WTC11 (cell line): Measurements from ENCODE around the gene GASK1A.

ENCODE experiments used
- CTCF ChIP-seq: fragments of 200-600 bp; IDR thresholded peaks from 2 replicates; pipeline ENCODE4 v1.8.0; 2022; ENCODE audit warnings: antibody characterized with exemption
- FOXK1 ChIP-seq: sonication (generic); formaldehyde crosslinking; IDR thresholded peaks from 2 replicates; pipeline ENCODE4 v1.8.0; 2022; ENCODE audit warnings: mild to moderate bottlenecking, moderate library complexity, missing genetic modification reagents
- IRF2 ChIP-seq: sonication (generic); formaldehyde crosslinking; IDR thresholded peaks from 2 replicates; pipeline ENCODE4 v1.8.0; 2022; ENCODE audit warnings: low read depth, missing genetic modification reagents, borderline replicate concordance
- NFE2L1 ChIP-seq: sonication (generic); formaldehyde crosslinking; IDR thresholded peaks from 2 replicates; pipeline ENCODE4 v1.8.1; 2023; ENCODE audit warnings: missing genetic modification reagents
- ZNF232 ChIP-seq: sonication (generic); formaldehyde crosslinking; IDR thresholded peaks from 2 replicates; pipeline ENCODE4 v1.8.0; 2022; ENCODE audit warnings: mild to moderate bottlenecking, missing genetic modification reagents
- ZNF317 ChIP-seq: sonication (generic); formaldehyde crosslinking; IDR thresholded peaks from 2 replicates; pipeline ENCODE4 v1.8.1; 2023; ENCODE audit warnings: low read depth, mild to moderate bottlenecking, moderate library complexity, missing genetic modification reagents, borderline replicate concordance
- ZNF416 ChIP-seq: fragments of 250-450 bp; sonication (Bioruptor Pico); IDR thresholded peaks from 2 replicates; pipeline ENCODE4 v1.9.0; 2021; ENCODE audit warnings: mild to moderate bottlenecking, inconsistent platforms

DNA sequence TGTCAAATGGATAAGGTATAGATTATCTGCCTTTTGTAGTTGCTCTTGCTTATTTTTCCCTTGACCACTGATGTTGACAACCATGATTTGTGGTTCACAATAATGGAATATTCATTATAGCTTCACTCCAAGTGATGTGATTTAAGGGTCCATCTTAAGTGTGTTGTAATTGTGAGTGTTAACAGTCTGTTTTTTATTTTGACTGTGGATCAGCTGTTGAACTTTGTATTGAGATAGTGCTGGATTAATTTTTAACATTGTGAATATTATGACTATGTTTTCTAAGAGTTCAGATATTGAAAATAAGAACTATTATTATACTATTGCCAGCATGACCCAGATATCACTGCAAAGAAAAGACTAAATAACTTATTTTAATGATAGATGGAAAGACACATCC, 8.6 kb upstream of the GASK1A start:
- TF ChIP-seq IRF2 (CRISPR knock-in tag) (no peak), NFE2L1 (CRISPR knock-in tag) (no peak), FOXK1 (CRISPR knock-in tag) (no peak), CTCF (no peak), ZNF317 (CRISPR knock-in tag) (no peak), ZNF232 (CRISPR knock-in tag) (no peak), ZNF416 (CRISPR knock-in tag) (no peak)
